ENCODE measurements around the gene ADAMTS3. TPM values are rescaled to one million over a fixed set of nuclear protein-coding genes. Genes with fewer than 3 reads are reported as not detected.

The ADAMTS3 gene
- total and polyA plus RNA-seq, 9 of the 15 experiments (the other 6 are each of a cell fraction or from before 2014, with no cell fraction given), result 4.0 to 18.0 (median 12.1) TPM

- H3K4me3 ChIP-seq, result no peak overlapping the region
- DNase-seq (ENCODE audit: extremely low read depth in 1 of 4, low spot score in 3 of 4), result no peak
- TF ChIP-seq MITF (IDR thresholded peaks at IDR 0.05), result no peak
- intact Hi-C loops (cut with micrococcal nuclease), result no loop called here
- ATAC-seq, result no peak
- H3K27me3 ChIP-seq (ENCODE audit: control insufficient read depth in 2 of 2, insufficient read depth in 2 of 2, low read length in 2 of 2), result no peaks in the 10 kb centered on the region
- peaks cover 1% of the 10 kb centered on the region for H3K9me3 ChIP-seq (replicated peaks; ENCODE audit: control insufficient read depth, insufficient read depth, low read depth, low read length)
- H3K36me3 ChIP-seq (ENCODE audit: control insufficient read depth, insufficient read depth, low read length), result no peaks in the 10 kb centered on the region
- BruUV-seq (replicated peaks), result no TSS peak
- no peak overlapping the region for H3K9ac ChIP-seq (ENCODE audit: insufficient read depth in 1 of 2, low read depth in 2 of 2, low read length in 2 of 2)
- no peaks in the 10 kb centered on the region for H3K9me1 ChIP-seq (ENCODE audit: control insufficient read depth, insufficient read depth, low read length)
- in situ Hi-C loops (cut with MboI), result no loop called here
- H3K27ac ChIP-seq (ENCODE audit: extremely low read depth, low read depth, low read length), result no peak overlapping the region
- ChIA-PET POLR2A (no interaction called here), CTCF (ENCODE audit: low intra/inter-chr PET ratio) (no interaction called here)
- H3K4me1 ChIP-seq (replicated peaks in 1 of 2; ENCODE audit: control insufficient read depth in 2 of 2, insufficient read depth in 2 of 2, low read length in 2 of 2), result no peaks in the 10 kb centered on the region
- no peak overlapping the region for H2AFZ ChIP-seq (ENCODE audit: low read depth, low read length)
- H3K79me2 ChIP-seq (ENCODE audit: control insufficient read depth, insufficient read depth, low read length), result peaks cover 4% of the 10 kb centered on the region; the same call in 2 of the 3 replicates
- FAIRE-seq, result no peak
- no peaks in the 10 kb centered on the region for H4K20me1 ChIP-seq (replicated peaks; ENCODE audit: control insufficient read depth, insufficient read depth, low read length)
- H3K4me2 ChIP-seq (ENCODE audit: insufficient read depth, low read length), result no peak overlapping the region
These were observed 82.0 kb downstream of the ADAMTS3 start for GRCh38 chr4:72486991-72487390.

GRCh38 chr4:72484981-72485380 lies 84.0 kb downstream of the ADAMTS3 start:
- H3K27me3 ChIP-seq (ENCODE audit: control insufficient read depth in 2 of 2, insufficient read depth in 2 of 2, low read length in 2 of 2), result no peaks in the 10 kb centered on the region
- H3K36me3 ChIP-seq (ENCODE audit: control insufficient read depth, insufficient read depth, low read length), result no peaks in the 10 kb centered on the region
- in situ Hi-C loops (cut with MboI) (no loop called here), intact Hi-C loops (cut with micrococcal nuclease) (no loop called here)
- H3K79me2 ChIP-seq (ENCODE audit: control insufficient read depth, insufficient read depth, low read length), result peaks cover 6% of the 10 kb centered on the region; the same call in 2 of the 3 replicates
- H3K9me1 ChIP-seq (ENCODE audit: control insufficient read depth, insufficient read depth, low read length), result no peaks in the 10 kb centered on the region
- no peaks in the 10 kb centered on the region for H4K20me1 ChIP-seq (replicated peaks; ENCODE audit: control insufficient read depth, insufficient read depth, low read length)
- peaks cover 1% of the 10 kb centered on the region for H3K9me3 ChIP-seq (replicated peaks; ENCODE audit: control insufficient read depth, insufficient read depth, low read depth, low read length)
- H3K4me3 ChIP-seq, result no peak overlapping the region
- POLR2A ChIA-PET, result no interaction called here
- H3K4me2 ChIP-seq (ENCODE audit: insufficient read depth, low read length), result no peak overlapping the region
- no peak overlapping the region for H3K27ac ChIP-seq (ENCODE audit: extremely low read depth, low read depth, low read length)
- CTCF ChIA-PET (ENCODE audit: low intra/inter-chr PET ratio), result no interaction called here
- FAIRE-seq (peak; percentile 55), ATAC-seq (no peak), DNase-seq (ENCODE audit: extremely low read depth in 1 of 4, low spot score in 3 of 4) (no peak)
- no peak overlapping the region for H3K9ac ChIP-seq (ENCODE audit: insufficient read depth in 1 of 2, low read depth in 2 of 2, low read length in 2 of 2)
- no TSS peak for BruUV-seq (replicated peaks)
- H2AFZ ChIP-seq (ENCODE audit: low read depth, low read length), result no peak overlapping the region
- 100% methylated on average over 1 of the region's 1 CpG for WGBS (ENCODE audit: insufficient coverage, low coverage, missing lambda C conversion rate)
- H3K4me1 ChIP-seq (replicated peaks in 1 of 2; ENCODE audit: control insufficient read depth in 2 of 2, insufficient read depth in 2 of 2, low read length in 2 of 2), result no peaks in the 10 kb centered on the region
- TF ChIP-seq ARHGAP35 (IDR thresholded peaks at IDR 0.05; ENCODE audit: partially characterized antibody) (no peak), DPF2 (IDR thresholded peaks at IDR 0.05) (no peak), ZNF174 (CRISPR knock-in tag; IDR thresholded peaks at IDR 0.05) (no peak), SETDB1 (IDR thresholded peaks at IDR 0.05; ENCODE audit: low read length) (no peak), ZBTB49 (CRISPR knock-in tag; IDR thresholded peaks at IDR 0.05; ENCODE audit: borderline replicate concordance) (no peak), POLR3G (IDR thresholded peaks at IDR 0.05; ENCODE audit: extremely low read depth, insufficient read length, insufficient replicate concordance) (no peak), NCOA4 (IDR thresholded peaks at IDR 0.05; ENCODE audit: partially characterized antibody) (no peak), NR3C1 (CRISPR knock-in tag; IDR thresholded peaks at IDR 0.05) (no peak), COPS2 (conservative IDR thresholded peaks at IDR 0.05) (no peak)
- TF ChIP-seq, protein P1, sequence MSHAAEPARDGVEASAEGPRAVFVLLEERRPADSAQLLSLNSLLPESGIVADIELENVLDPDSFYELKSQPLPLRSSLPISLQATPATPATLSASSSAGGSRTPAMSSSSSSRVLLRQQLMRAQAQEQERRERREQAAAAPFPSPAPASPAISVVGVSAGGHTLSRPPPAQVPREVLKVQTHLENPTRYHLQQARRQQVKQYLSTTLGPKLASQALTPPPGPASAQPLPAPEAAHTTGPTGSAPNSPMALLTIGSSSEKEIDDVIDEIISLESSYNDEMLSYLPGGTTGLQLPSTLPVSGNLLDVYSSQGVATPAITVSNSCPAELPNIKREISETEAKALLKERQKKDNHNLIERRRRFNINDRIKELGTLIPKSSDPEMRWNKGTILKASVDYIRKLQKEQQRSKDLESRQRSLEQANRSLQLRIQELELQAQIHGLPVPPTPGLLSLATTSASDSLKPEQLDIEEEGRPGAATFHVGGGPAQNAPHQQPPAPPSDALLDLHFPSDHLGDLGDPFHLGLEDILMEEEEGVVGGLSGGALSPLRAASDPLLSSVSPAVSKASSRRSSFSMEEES (CRISPR knock-in tag; IDR thresholded peaks at IDR 0.05), result no peak

Measured in K562 (cell line).